ENCODE results near the gene FAM114A2.

Gene FAM114A2

DNA sequence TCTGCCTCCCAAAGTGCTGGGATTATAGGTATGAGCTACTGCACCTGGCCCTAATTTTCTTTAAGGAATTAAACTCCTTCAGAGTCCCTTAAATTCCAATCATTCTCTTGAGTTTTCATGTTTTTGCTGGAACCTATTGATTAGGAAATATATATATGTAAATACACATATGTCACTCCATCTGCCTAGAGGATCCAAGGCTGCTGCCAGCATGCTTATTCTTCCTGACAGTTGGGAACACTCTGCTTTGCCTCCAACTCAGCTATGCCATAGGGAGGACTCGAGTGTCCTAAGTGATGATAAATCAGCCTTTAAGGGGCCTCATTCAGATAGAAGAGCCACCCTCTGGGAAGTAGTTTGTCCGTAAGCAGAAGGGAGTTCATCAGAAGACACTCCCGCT lies 21.9 kb upstream of the FAM114A2 start:
- no peak for TF ChIP-seq GATA3 (IDR thresholded peaks at IDR 0.05; ENCODE audit: low read depth, low read length)
- no peak for TF ChIP-seq GATA2 (IDR thresholded peaks at IDR 0.05; ENCODE audit: low read depth, low read length)

DNA sequence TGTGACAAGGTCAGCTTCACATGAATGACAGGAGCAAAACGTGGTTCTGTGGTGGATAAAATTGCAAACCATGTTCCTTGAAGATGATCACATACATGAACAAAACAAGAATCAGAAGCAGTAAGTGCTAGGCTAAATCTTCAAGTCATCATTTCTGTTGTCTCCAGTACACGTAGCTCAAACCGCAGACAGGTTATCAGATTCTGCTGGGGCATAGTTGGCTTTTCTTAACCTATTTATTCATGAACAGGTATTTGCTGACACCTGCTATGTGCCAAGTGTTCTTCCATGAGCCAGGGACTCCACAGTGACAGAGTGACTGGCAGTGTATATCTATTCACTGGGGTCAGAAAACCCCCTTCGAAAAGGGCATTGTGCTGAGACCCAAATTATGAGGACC lies 20.9 kb upstream of the FAM114A2 start:
- TF ChIP-seq GATA2 (IDR thresholded peaks at IDR 0.05; ENCODE audit: low read depth, low read length) (no peak), GATA3 (IDR thresholded peaks at IDR 0.05; ENCODE audit: low read depth, low read length) (no peak)

DNA sequence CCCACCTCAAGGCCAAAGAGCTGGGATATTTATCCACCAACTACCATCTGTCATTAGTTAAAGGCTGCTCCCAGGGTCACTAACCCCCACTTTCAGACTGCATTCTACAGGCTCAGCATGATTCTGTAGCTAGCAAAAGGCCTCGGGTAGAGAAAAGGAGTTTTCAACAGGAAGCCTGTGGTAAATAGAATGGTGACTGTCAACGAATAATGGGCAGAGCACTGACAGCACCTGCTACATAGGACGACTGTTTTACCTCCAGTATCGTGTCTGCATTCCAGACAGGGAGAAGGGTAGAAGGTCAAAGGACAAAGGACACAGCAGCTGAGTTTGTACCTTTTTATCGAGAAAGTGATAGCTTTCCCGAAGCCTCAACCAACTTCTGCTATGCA lies 20.3 kb upstream of the FAM114A2 start:
- TF ChIP-seq GATA2 (IDR thresholded peaks at IDR 0.05; ENCODE audit: low read depth, low read length) (no peak), GATA3 (IDR thresholded peaks at IDR 0.05; ENCODE audit: low read depth, low read length) (no peak)

DNA sequence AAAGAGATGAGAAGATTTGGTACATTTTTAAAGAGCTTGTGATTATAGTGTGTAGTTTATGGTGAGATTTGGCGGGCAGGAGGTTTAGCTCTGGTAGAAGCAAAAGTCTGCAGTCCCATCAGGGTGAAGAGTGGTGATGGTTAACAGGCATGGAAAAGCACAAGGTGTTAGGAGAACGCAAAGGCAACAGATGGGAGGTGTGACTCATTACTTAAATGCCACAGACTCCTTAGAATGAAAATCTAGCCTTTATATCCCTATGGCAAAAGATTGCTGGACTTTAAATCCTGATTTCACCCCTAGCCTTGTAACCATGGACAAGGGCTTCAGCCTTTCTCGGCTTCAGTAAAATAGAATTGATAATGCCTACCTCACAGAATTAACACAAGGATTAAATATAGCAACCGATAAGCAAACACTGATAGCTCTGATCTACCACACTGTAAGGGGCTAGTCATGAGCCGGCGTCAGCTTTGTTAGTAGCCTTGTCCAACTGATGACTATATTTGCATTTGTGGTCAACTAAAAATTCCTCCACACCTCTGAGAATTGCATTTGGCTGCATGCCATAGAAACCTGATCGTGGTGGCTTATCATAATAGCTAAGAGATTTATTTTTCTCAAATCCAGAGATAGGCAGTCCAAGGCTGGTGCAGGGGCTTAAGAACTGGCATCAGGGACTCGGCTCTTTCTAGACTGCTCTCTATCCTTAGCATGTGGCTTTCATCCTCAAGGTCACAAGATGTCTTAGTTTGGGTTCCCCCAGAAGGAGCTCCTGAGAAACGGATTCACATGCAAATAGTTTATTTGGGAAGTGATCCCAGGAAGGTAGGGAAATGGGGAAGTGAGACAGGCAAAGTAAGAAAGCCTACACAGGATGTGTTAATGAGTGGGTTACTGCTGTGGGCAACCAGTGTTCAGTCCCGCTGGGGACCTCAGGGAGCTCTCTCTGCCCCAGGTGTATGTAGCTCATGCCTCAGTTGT lies 19.6 kb upstream of the FAM114A2 start:
- TF ChIP-seq GATA3 (IDR thresholded peaks at IDR 0.05; ENCODE audit: low read depth, low read length) (no peak), GATA2 (IDR thresholded peaks at IDR 0.05; ENCODE audit: low read depth, low read length) (no peak)

DNA sequence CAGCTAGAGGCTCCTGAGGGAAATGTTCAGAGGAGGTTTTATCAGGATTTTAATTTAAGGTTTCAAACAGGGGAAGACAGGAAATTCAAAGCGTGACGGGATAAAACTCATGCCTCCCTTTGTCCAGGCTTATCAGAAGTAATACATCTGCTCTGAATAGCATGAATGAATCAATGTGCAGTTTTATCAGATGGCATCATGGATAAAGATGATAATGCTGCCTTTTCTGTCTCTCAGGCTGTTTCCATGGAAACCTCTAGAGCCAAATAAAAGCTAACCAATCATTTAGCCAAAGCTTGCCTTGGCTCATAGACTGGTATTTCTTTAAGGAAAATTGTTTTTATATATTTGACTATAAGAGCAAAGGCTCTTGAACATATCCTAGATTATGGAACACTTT lies 16.5 kb upstream of the FAM114A2 start:
- TF ChIP-seq GATA2 (IDR thresholded peaks at IDR 0.05; ENCODE audit: low read depth, low read length) (no peak; the same call in 1 of the 2 replicates), GATA3 (IDR thresholded peaks at IDR 0.05; ENCODE audit: low read depth, low read length) (no peak)

DNA sequence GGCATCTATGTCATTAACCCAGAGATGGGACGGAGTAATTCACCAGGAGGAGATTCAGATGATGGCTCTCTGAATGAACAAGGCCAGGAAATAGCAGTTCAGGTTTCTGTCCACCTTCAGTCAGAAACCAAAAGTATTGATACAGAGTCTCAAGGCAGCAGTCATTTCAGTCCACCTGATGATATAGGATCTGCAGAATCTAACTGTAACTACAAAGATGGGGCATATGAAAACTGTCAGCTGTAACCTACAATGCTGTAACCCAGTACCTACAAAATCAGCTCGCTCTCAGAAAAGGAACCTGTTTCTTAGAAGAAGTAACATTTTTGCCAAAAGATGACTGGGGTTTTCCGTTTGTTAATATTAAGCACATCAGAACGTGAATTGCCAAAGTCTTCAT lies 14.8 kb upstream of the FAM114A2 start:
- TF ChIP-seq GATA3 (IDR thresholded peaks at IDR 0.05; ENCODE audit: low read depth, low read length) (no peak), GATA2 (IDR thresholded peaks at IDR 0.05; ENCODE audit: low read depth, low read length) (no peak)

DNA sequence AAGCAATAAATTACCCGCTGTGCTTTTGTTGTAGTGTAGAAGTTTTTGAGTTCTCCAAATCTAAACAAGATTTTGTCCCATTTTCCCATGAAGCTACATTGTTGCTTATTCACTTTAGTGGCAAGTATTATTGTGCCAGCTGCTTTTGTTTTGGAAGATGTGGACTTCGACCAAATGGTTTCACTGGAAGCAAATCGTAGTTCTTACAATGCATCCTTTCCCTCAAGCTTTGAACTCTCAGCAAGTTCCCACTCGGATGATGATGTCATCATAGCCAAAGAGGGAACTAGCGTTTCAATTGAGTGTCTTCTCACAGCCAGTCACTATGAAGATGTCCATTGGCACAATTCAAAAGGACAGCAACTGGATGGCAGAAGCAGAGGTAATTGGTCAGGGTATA lies 10.9 kb upstream of the FAM114A2 start:
- no peak for TF ChIP-seq GATA3 (IDR thresholded peaks at IDR 0.05; ENCODE audit: low read depth, low read length)
- no peak for TF ChIP-seq GATA2 (IDR thresholded peaks at IDR 0.05; ENCODE audit: low read depth, low read length)

DNA sequence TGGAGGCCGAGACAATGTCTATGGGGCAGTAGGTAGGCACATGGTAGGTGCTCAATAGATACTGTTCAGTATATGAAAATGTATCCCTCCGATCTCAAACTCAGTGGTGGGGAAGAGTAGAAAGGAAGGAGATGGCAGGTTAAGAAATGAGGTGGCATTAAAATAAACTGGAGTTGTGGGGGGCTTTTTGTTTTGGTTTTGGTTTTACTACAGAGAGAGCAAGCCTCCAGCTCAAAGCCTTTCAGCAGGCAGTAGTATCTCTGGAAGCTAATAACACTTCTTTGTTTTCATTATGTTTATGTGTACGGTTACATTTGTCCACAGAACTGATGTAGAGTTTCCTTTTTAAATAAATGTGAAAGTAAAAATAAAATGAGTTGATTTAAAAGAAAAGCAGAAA lies 8.6 kb upstream of the FAM114A2 start:
- no peak for TF ChIP-seq GATA3 (IDR thresholded peaks at IDR 0.05; ENCODE audit: low read depth, low read length)
- no peak for TF ChIP-seq GATA2 (IDR thresholded peaks at IDR 0.05; ENCODE audit: low read depth, low read length)

DNA sequence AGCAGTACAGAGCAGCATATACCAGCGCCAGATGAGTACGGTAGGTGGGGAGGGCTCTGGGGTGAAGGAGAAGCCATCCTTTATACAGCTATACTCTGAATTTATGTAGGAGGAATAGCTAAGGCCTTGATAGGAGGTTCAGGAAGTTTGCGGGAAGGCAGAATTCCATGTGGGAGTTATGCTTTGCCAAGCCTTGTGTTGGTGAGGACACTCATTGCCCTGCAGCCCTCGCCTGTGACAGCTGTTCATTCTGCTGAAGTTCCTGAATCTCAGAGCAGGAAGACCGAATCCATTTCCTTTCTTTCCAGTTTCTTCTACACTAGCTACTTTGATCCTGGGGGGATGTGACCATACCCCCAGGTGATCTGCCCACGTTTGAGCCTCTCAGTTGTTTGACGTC lies 7.8 kb upstream of the FAM114A2 start:
- TF ChIP-seq GATA3 (IDR thresholded peaks at IDR 0.05; ENCODE audit: low read depth, low read length) = no peak

DNA sequence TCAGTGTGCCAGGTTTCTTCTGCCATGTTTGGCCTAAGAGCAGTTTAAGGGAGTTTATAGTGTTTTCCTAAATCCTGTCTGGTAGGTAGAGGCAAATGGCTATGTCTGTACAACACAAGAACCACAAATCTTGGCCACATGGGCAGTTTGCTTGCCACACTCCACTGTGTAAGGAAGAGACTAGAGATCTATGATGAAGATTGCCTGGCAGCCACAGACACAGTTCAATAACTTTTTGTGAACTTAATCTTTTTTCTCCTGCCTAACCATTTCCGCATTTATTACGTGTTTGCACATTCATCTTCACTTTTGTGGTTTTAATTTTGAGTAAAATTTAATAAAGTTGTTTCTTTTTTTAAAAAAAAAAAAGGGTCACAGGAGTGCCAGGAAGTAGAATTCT lies 5.9 kb upstream of the FAM114A2 start:
- no peak for TF ChIP-seq GATA3 (IDR thresholded peaks at IDR 0.05; ENCODE audit: low read depth, low read length)
- TF ChIP-seq GATA2 (IDR thresholded peaks at IDR 0.05; ENCODE audit: low read depth, low read length) = no peak

DNA sequence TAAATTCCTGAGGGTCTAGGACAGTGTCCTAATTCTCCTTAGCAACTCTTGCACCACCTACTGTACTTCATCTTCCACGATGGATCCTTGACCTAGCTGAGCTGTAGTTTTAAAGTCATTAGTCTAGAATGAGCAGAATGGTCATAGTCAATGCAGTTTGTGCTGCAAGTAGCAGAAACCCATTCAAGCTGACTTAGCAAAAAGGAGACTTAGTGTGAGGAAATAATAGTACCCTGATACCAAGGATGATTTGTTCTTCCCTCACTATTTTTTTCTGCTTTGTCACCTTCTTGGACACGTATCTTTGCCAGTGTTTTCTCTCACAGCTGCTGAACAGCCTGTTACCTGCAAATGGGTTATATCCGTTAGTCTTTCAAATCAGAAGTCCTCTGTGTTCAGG lies 5.4 kb upstream of the FAM114A2 start:
- TF ChIP-seq GATA3 (IDR thresholded peaks at IDR 0.05; ENCODE audit: low read depth, low read length) = no peak
- TF ChIP-seq GATA2 (IDR thresholded peaks at IDR 0.05; ENCODE audit: low read depth, low read length) = no peak

DNA sequence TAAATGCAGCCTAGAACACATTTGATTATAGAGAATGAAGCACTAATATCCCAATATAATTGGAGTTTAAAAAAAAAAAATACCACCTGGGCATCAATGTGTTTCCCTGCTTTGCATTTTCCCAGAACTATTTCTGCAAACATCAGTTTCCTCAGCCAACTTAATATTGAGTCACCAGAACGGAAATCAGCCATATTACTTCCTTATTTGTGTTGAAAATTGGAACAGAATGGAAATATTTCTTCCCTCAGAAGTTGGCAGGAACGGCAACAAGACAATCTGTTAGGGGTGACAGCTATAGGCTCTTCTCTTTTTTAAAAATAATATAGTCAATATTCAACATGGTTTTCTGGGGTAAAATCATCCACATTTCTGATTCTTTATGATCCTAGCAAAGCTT lies 4.1 kb upstream of the FAM114A2 start:
- no peak for TF ChIP-seq GATA3 (IDR thresholded peaks at IDR 0.05; ENCODE audit: low read depth, low read length)
- TF ChIP-seq GATA2 (IDR thresholded peaks at IDR 0.05; ENCODE audit: low read depth, low read length) = no peak

DNA sequence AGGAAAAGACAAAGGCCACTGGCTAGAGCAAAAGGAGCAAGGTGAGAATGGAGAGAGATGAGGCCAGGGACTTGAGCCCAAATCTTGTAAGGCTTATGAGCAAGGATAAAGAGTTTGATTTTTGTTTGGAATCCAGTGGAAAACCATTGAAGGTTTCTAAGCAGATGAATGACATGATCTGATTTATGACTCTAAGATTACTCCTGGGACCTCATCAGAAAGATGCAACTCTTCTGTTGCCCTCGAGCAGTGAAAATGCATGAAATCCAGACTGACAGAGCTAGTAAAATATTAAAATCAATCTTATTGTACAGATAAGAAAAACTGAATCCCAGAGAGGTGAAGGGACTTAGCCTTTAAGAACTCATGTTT lies 734 bp upstream of the FAM114A2 start:
- TF ChIP-seq GATA3 (IDR thresholded peaks at IDR 0.05; ENCODE audit: low read depth, low read length) = no peak
- no peak for TF ChIP-seq GATA2 (IDR thresholded peaks at IDR 0.05; ENCODE audit: low read depth, low read length)

DNA sequence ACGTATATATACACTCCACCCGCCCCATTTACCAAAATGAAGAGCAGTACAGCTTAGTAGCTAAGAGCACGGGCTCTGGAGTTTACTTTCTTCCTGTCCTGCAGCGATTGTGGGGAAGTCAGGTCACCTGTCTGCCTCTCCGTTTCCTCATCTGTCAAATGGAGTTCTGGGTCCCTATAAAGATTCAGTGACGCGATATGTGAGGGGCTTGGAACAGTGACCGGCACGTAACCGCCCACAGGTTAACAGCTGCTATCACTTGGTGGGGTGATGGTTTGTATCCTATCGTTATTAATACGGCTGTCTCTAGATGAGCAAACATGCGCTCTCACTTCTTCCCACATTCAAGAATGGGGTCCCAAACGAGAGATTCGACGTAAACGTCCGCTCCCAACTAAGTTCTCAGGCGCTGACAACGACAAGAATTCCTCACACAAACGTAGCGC lies 426 bp downstream of the FAM114A2 start:
- TF ChIP-seq GATA3 (IDR thresholded peaks at IDR 0.05; ENCODE audit: low read depth, low read length) (no peak), GATA2 (IDR thresholded peaks at IDR 0.05; ENCODE audit: low read depth, low read length) (peak; percentile 52; the same call in 1 of the 2 replicates)

DNA sequence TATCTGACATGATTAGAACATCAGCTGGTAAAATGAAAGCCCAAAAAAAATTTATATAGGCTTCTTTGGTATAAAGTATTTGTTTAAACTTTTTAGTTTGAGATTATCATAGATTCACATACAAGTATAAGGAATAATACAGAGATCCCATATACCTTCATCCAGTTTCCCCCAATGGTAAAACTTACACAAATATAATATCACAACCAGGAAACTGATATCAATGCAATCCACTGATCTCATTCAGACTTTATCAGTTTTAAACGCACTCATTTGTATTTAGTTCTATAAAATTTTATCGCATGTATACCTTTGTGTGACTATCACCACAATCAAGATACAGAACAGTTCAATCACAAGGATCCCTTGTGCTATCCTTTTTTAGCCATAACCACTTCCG lies 3.8 kb downstream of the FAM114A2 start:
- TF ChIP-seq GATA3 (IDR thresholded peaks at IDR 0.05; ENCODE audit: low read depth, low read length) = no peak
